Activated CD4-positive, alpha-beta T cell treated with anti-CD3 and anti-CD28 coated beads for 36 hours (primary cell): ENCODE results near the gene EBLN2. TPM values are rescaled to one million over a fixed set of nuclear protein-coding genes. Genes with fewer than 3 reads are reported as not detected.
A peak's percentile ranks its signal among the peaks of the same experiment; 100 is the strongest.

Experiments used
- ATAC-seq: fragments of 200-7000 bp; cut with Tn5 transposase; one replicate; pipeline ENCODE4 v1.10.0; 2021; ENCODE audit warnings: mild to moderate bottlenecking, moderate library complexity
- CTCF ChIA-PET: fragments of 350-600 bp; sonication (Branson Sonifier 250); formaldehyde crosslinking; loops from one replicate; lab custom pipeline; 2021; ENCODE audit warnings: antibody characterized with exemption; lab: Charles Lee
- POLR2A ChIA-PET: fragments of 350-600 bp; sonication (Branson Sonifier 250); formaldehyde crosslinking; loops from one replicate; lab custom pipeline; 2021; ENCODE audit warnings: antibody characterized with exemption, inconsistent platforms; lab: Charles Lee
- DNase-seq: peaks from one replicate; pipeline ENCODE4 v3.0.0-alpha.2; 2020
- H3K27ac Mint-ChIP-seq: one replicate; pipeline ENCODE4 v1.8.0; 2021; ENCODE audit warnings: mixed read lengths
- H3K27me3 Mint-ChIP-seq: one replicate; pipeline ENCODE4 v1.8.0; 2021; ENCODE audit warnings: mixed read lengths
- H3K36me3 Mint-ChIP-seq: one replicate; pipeline ENCODE4 v1.8.0; 2021; ENCODE audit warnings: low read depth, mixed read lengths
- H3K4me1 Mint-ChIP-seq: one replicate; pipeline ENCODE4 v1.8.0; 2021; ENCODE audit warnings: mixed read lengths
- H3K4me3 Mint-ChIP-seq: one replicate; pipeline ENCODE4 v1.8.0; 2021; ENCODE audit warnings: mild to moderate bottlenecking, moderate library complexity, mixed read lengths
- H3K9me3 Mint-ChIP-seq: one replicate; pipeline ENCODE4 v1.8.0; 2021; ENCODE audit warnings: low read depth, mixed read lengths
- intact Hi-C, 2 experiments: fragments of 100-400 bp; cut with DNase I in 1 of 2; cut with micrococcal nuclease in 1 of 2; formaldehyde crosslinking; loops; one replicate each; pipeline versions ENCODE4 v1.14.2 to v1.15.1; 2022 to 2024; cut with DNase I, micrococcal nuclease
- total RNA-seq, 2 experiments: library from RNA; stranded (reverse); gene quantifications; one replicate each; pipeline ENCODE4 v1.2.3, GENCODE V29; 2021

The EBLN2 gene
- total RNA-seq, 2 experiments from 2014 or later = 4.7 to 5.2 TPM

GRCh38 chr3:73031573-73032103, 29.8 kb upstream of the EBLN2 start:
- Mint-ChIP-seq H3K27ac (no peak overlapping the region), H3K36me3 (peaks cover 36% of the 10 kb centered on the region), H3K27me3 (no peaks in the 10 kb centered on the region), H3K4me3 (no peak overlapping the region), H3K9me3 (no peaks in the 10 kb centered on the region), H3K4me1 (peaks cover 92% of the 10 kb centered on the region)
- ATAC-seq (no peak), DNase-seq (no peak)
- intact Hi-C loops = no loop called here
- CTCF ChIA-PET = interaction anchor here (1.0 to 1.2 kb wide), 2 partner anchors 23 to 25 kb away, joined by 4 to 5 read pairs; no protein-coding TSS in a partner anchor
- POLR2A ChIA-PET = no interaction called here

DNA sequence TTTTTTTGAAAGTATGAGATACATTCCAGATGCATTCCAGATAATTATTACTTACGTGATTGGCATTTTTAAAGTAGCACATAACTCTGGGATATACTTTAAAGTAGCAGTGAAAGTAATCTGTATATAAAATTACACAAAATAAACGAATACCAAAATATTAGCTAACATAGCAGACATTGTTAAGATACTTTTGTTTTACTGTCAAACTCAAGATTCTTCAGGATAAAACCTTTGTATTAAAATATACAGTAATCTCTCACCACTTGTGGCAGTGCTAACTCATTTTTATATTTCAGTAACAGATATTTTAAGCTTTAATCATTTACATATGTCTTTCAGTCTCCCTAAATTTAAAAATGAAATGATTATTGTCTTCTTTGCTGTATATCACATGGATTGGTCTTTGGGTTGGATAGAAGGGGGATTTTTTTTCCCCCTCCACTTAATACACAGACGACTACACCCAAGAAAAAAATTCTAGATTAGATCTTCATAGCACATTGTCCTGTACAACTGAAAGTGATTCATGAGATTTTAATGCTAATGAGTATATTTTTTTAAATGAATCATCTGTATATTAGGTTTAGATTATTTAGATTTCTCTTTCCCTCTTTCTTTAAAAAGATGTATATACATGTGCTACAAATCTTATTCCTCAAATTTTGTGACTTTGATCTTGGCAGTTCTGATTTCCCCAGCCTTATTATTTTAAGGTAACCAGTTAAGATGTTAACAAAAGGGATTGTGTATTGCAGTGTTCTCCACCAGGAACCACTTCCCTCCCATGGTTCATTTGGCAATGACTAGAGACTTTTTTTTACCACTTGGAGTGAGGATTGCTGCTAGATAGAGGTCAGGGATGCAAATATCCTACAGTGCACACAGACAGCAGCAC, 24.5 kb upstream of the EBLN2 start:
- Mint-ChIP-seq H3K9me3 (no peaks in the 10 kb centered on the region), H3K4me3 (no peak overlapping the region), H3K4me1 (peaks cover 94% of the 10 kb centered on the region), H3K36me3 (peaks cover 36% of the 10 kb centered on the region), H3K27ac (peak overlapping the region; percentile 58), H3K27me3 (no peaks in the 10 kb centered on the region)
- DNase-seq (no peak), ATAC-seq (peak; percentile 24)
- intact Hi-C loops = no loop called here
- ChIA-PET POLR2A (no interaction called here), CTCF (interaction anchor here (2.6 kb wide), 1 partner anchor 19 kb away, joined by 7 read pairs; no protein-coding TSS in a partner anchor)

DNA sequence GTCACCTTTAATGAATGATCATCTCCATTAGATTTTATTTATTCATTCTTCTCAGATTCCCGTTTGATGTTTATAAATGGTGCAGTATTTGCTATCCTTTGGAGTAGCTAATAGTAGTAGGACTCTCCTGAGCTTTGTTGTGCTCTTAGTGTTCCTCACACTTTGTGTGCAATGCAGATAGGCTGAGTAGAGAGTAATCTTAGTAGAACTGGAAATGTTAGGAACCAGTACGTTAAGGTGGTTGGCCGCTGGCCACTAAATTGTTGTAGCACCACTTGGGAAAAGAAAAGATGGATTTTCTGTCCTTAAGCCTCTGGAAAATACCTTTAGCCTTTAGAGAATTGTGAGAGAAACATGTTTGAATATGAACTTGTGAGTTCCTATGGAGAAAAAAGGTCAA, 19.9 kb upstream of the EBLN2 start:
- Mint-ChIP-seq H3K4me1 (peaks cover 84% of the 10 kb centered on the region), H3K27me3 (no peaks in the 10 kb centered on the region), H3K27ac (no peak overlapping the region), H3K4me3 (no peak overlapping the region), H3K9me3 (no peaks in the 10 kb centered on the region), H3K36me3 (peaks cover 25% of the 10 kb centered on the region)
- no peak for ATAC-seq
- DNase-seq = no peak
- intact Hi-C loops = loop anchor here in 1 of 2 experiments (5.0 kb wide), 1 partner anchor 44 kb away; the partner anchor contains the start of gene PPP4R2
- POLR2A ChIA-PET = no interaction called here
- CTCF ChIA-PET = no interaction called here

DNA sequence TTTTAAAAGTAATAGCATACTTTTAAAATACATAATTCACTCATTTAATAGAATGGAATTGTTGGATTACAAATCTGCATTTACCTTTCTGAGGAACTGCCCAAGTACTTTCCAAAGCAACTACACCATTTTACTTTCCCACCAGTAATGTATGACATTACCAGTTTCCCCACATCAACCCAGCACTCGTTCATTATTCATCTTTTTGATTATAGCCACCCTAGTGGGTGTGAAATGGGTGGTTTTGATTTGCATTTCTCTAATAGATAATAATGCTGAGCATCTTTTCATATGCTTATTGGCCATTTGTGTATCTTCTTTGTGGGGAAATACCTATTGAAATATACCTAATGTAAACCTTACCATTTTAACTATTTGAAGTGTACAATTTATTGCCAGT, 18.0 kb upstream of the EBLN2 start:
- intact Hi-C loops = loop anchor here in 1 of 2 experiments (5.0 kb wide), 1 partner anchor 46 kb away; the partner anchor contains the start of gene PPP4R2
- Mint-ChIP-seq H3K36me3 (peaks cover 26% of the 10 kb centered on the region), H3K4me1 (peaks cover 71% of the 10 kb centered on the region), H3K9me3 (no peaks in the 10 kb centered on the region), H3K27me3 (no peaks in the 10 kb centered on the region), H3K4me3 (no peak overlapping the region), H3K27ac (no peak overlapping the region)
- no peak for ATAC-seq
- ChIA-PET POLR2A (no interaction called here), CTCF (interaction anchor here (0.7 to 1.6 kb wide), 4 partner anchors 10 to 192 kb away, joined by 3 to 4 read pairs (median 3); no protein-coding TSS in a partner anchor)
- no peak for DNase-seq

- no peaks in the 10 kb centered on the region for H3K27me3 Mint-ChIP-seq
- ChIA-PET CTCF (interaction anchor here (0.6 to 1.5 kb wide), 3 partner anchors 8 to 195 kb away, joined by 3 to 4 read pairs (median 3); no protein-coding TSS in a partner anchor), POLR2A (no interaction called here)
- peaks cover 24% of the 10 kb centered on the region for H3K36me3 Mint-ChIP-seq
- ATAC-seq (no peak), DNase-seq (no peak)
- peaks cover 62% of the 10 kb centered on the region for H3K4me1 Mint-ChIP-seq
- H3K27ac Mint-ChIP-seq = no peak overlapping the region
- H3K9me3 Mint-ChIP-seq = no peaks in the 10 kb centered on the region
- intact Hi-C loops = no loop called here
- no peak overlapping the region for H3K4me3 Mint-ChIP-seq
Measured at GRCh38 chr3:73045391-73045790, 16.1 kb upstream of the EBLN2 start.

GRCh38 chr3:73046195-73046594, 15.3 kb upstream of the EBLN2 start:
- no peak for ATAC-seq
- no peak for DNase-seq
- ChIA-PET POLR2A (no interaction called here), CTCF (interaction anchor here (0.8 to 1.5 kb wide), 2 partner anchors 137 to 195 kb away, joined by 3 to 4 read pairs; no protein-coding TSS in a partner anchor)
- H3K4me1 Mint-ChIP-seq = peaks cover 55% of the 10 kb centered on the region
- no peak overlapping the region for H3K4me3 Mint-ChIP-seq
- no peaks in the 10 kb centered on the region for H3K9me3 Mint-ChIP-seq
- peaks cover 24% of the 10 kb centered on the region for H3K36me3 Mint-ChIP-seq
- peak overlapping the region; percentile 17 for H3K27ac Mint-ChIP-seq
- intact Hi-C loops = no loop called here
- H3K27me3 Mint-ChIP-seq = no peaks in the 10 kb centered on the region

GRCh38 chr3:73049319-73049718, 12.1 kb upstream of the EBLN2 start:
- no peaks in the 10 kb centered on the region for H3K27me3 Mint-ChIP-seq
- POLR2A ChIA-PET = no interaction called here
- no peaks in the 10 kb centered on the region for H3K9me3 Mint-ChIP-seq
- intact Hi-C loops = no loop called here
- peaks cover 37% of the 10 kb centered on the region for H3K4me1 Mint-ChIP-seq
- CTCF ChIA-PET = interaction anchor here (1.1 kb wide), 1 partner anchor 111 kb away, joined by 3 read pairs; no protein-coding TSS in a partner anchor
- no peak overlapping the region for H3K4me3 Mint-ChIP-seq
- H3K27ac Mint-ChIP-seq = no peak overlapping the region
- ATAC-seq (no peak), DNase-seq (no peak)
- peaks cover 17% of the 10 kb centered on the region for H3K36me3 Mint-ChIP-seq

DNA sequence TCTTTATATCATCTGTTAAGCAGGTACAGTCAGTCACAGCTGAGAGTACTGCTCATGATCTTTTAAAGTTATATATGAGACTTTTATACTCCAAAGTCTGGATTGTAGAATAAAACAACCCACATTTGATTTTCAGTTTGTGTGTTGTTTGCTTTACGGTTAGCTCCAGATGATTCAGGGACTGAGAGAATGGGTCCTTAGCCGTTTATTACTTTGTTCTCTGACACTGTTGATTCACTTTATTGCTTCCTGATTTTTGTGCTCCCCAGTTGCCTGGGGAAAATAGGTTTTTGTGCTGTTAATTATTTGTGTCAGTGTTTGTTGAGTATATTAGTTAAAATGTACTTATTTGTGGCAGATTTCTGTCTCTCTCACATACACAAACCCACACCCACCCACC, 8.6 kb upstream of the EBLN2 start:
- intact Hi-C loops = loop anchor here (10.0 kb wide), 2 partner anchors 208 to 388 kb away; partner anchors contain the start of gene SHQ1 (in 1 of the 2)
- H3K27ac Mint-ChIP-seq = no peak overlapping the region
- ChIA-PET CTCF (interaction anchor here (0.9 to 8.4 kb wide), 4 partner anchors 9 to 202 kb away, joined by 3 to 163 read pairs (median 4); no protein-coding TSS in a partner anchor), POLR2A (no interaction called here)
- peaks cover 26% of the 10 kb centered on the region for H3K4me1 Mint-ChIP-seq
- H3K4me3 Mint-ChIP-seq = no peak overlapping the region
- DNase-seq (no peak), ATAC-seq (no peak)
- H3K27me3 Mint-ChIP-seq = no peaks in the 10 kb centered on the region
- H3K9me3 Mint-ChIP-seq = no peaks in the 10 kb centered on the region
- peaks cover 11% of the 10 kb centered on the region for H3K36me3 Mint-ChIP-seq

DNA sequence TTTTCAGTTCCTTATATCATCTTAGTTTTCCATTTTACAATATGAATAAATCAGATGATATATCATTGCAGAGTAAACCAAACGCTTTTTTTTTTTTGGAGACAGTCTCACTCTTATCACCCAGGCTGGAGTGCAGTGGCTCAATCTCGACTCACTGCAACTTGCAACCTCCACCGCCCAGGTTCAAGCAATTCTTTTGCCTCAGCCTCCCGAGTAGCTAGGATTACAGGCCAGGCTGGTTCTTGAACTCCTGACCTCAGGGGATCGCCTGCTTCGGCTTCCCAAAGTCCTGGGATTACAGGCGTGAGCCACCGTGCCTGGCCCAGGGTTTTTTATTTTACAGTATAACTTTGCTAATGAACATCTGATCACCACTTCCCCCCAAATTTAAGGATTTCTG, 5.9 kb upstream of the EBLN2 start:
- intact Hi-C loops = loop anchor here (10.0 kb wide), 2 partner anchors 211 to 391 kb away; partner anchors contain the start of gene SHQ1 (in 1 of the 2)
- peaks cover 11% of the 10 kb centered on the region for H3K36me3 Mint-ChIP-seq

GRCh38 chr3:73056014-73056844, 5.2 kb upstream of the EBLN2 start:
- intact Hi-C loops = loop anchor here (1.0 to 10.0 kb wide), 6 partner anchors 30 to 391 kb away; partner anchors contain the start of gene SHQ1 (in 1 of the 2)
- Mint-ChIP-seq H3K27me3 (no peaks in the 10 kb centered on the region), H3K9me3 (no peaks in the 10 kb centered on the region), H3K36me3 (peaks cover 11% of the 10 kb centered on the region), H3K4me3 (no peak overlapping the region), H3K27ac (peak overlapping the region; percentile 19), H3K4me1 (peaks cover 28% of the 10 kb centered on the region)
- no peak for DNase-seq
- ATAC-seq = no peak
- POLR2A ChIA-PET = interaction anchor here (0.5 to 0.6 kb wide), 2 partner anchors 55 to 113 kb away, joined by 4 to 6 read pairs; no protein-coding TSS in a partner anchor
- CTCF ChIA-PET = interaction anchor here (0.6 to 8.4 kb wide), 40 partner anchors 8 to 1374 kb away, joined by 3 to 163 read pairs (median 5); partner anchors contain the start of genes PPP4R2 and SHQ1

More for the DNA sequence above, 5.9 kb upstream of the EBLN2 start:
- POLR2A ChIA-PET = no interaction called here
- Mint-ChIP-seq H3K27ac (no peak overlapping the region), H3K27me3 (no peaks in the 10 kb centered on the region), H3K4me3 (no peak overlapping the region), H3K9me3 (no peaks in the 10 kb centered on the region), H3K4me1 (peaks cover 28% of the 10 kb centered on the region)
- CTCF ChIA-PET = interaction anchor here (0.6 to 8.4 kb wide), 25 partner anchors 11 to 255 kb away, joined by 3 to 163 read pairs (median 5); partner anchors contain the start of genes PPP4R2 and SHQ1
- DNase-seq (no peak), ATAC-seq (no peak)
